ENCODE measurements around the gene UBE2N. TPM values are rescaled to one million over a fixed set of nuclear protein-coding genes. Genes with fewer than 3 reads are reported as not detected.

Gene UBE2N
- total and polyA plus RNA-seq, 2 experiments from 2014 or later: 154 to 385 TPM

DNA sequence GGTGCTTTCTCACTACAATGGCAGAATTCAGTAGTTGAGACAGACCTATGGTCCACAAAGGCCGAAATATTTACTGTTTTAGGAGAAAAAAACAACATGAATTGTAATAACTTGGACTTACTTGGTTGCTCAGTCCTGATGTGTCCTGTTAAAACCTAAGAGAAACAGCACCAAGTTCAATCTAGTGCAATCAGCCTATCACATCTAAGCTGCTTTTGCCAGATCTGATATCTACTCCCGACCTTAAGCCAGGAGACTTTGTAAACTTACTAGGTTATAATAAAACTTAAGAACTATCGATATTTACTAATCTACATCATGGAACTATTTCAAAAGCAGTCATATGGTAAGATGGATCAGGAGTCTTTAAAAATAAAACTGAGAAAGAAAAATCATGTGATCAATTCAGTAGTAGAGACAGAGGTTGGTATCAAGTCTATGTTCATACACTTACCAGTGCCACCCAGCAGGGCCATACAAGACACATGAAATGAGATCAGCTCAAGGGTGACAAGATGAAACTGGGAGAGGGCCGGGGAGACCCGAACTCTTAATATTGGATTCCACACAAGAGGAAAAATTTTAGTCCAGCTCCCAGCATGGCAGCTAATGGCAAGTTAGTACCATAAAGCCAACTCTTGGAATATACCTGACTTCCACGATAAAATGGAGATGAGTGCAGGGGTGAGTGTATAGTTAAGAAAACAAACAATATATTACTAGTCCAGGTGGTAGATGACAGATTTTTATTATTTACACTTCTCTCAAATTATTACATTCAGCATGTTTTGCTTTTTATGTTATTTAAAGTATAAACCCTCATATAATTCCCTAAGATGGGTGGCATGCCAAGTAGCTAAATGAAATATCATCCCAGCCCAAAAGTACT, 36.5 kb downstream of the UBE2N start:
- DNase-seq (ENCODE audit: low spot score): no peak
- peak; percentile 39 for ATAC-seq
- H3K4me3 ChIP-seq: no peak overlapping the region
- H3K4me1 Mint-ChIP-seq: peaks cover 5% of the 10 kb centered on the region; the same call in 2 of the 3 replicates
- H3K4me2 ChIP-seq: no peak overlapping the region
- TF ChIP-seq, protein P1, sequence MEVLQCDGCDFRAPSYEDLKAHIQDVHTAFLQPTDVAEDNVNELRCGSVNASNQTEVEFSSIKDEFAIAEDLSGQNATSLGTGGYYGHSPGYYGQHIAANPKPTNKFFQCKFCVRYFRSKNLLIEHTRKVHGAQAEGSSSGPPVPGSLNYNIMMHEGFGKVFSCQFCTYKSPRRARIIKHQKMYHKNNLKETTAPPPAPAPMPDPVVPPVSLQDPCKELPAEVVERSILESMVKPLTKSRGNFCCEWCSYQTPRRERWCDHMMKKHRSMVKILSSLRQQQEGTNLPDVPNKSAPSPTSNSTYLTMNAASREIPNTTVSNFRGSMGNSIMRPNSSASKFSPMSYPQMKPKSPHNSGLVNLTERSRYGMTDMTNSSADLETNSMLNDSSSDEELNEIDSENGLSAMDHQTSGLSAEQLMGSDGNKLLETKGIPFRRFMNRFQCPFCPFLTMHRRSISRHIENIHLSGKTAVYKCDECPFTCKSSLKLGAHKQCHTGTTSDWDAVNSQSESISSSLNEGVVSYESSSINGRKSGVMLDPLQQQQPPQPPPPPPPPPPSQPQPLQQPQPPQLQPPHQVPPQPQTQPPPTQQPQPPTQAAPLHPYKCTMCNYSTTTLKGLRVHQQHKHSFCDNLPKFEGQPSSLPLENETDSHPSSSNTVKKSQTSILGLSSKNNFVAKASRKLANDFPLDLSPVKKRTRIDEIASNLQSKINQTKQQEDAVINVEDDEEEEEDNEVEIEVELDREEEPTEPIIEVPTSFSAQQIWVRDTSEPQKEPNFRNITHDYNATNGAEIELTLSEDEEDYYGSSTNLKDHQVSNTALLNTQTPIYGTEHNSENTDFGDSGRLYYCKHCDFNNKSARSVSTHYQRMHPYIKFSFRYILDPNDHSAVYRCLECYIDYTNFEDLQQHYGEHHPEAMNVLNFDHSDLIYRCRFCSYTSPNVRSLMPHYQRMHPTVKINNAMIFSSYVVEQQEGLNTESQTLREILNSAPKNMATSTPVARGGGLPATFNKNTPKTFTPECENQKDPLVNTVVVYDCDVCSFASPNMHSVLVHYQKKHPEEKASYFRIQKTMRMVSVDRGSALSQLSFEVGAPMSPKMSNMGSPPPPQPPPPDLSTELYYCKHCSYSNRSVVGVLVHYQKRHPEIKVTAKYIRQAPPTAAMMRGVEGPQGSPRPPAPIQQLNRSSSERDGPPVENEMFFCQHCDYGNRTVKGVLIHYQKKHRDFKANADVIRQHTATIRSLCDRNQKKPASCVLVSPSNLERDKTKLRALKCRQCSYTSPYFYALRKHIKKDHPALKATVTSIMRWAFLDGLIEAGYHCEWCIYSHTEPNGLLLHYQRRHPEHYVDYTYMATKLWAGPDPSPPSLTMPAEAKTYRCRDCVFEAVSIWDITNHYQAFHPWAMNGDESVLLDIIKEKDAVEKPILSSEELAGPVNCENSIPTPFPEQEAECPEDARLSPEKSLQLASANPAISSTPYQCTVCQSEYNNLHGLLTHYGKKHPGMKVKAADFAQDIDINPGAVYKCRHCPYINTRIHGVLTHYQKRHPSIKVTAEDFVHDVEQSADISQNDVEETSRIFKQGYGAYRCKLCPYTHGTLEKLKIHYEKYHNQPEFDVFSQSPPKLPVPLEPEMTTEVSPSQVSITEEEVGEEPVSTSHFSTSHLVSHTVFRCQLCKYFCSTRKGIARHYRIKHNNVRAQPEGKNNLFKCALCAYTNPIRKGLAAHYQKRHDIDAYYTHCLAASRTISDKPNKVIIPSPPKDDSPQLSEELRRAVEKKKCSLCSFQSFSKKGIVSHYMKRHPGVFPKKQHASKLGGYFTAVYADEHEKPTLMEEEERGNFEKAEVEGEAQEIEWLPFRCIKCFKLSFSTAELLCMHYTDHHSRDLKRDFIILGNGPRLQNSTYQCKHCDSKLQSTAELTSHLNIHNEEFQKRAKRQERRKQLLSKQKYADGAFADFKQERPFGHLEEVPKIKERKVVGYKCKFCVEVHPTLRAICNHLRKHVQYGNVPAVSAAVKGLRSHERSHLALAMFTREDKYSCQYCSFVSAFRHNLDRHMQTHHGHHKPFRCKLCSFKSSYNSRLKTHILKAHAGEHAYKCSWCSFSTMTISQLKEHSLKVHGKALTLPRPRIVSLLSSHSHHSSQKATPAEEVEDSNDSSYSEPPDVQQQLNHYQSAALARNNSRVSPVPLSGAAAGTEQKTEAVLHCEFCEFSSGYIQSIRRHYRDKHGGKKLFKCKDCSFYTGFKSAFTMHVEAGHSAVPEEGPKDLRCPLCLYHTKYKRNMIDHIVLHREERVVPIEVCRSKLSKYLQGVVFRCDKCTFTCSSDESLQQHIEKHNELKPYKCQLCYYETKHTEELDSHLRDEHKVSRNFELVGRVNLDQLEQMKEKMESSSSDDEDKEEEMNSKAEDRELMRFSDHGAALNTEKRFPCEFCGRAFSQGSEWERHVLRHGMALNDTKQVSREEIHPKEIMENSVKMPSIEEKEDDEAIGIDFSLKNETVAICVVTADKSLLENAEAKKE (CRISPR knock-in tag; IDR thresholded peaks at IDR 0.05): no peak
- TF ChIP-seq ZNF114 (CRISPR knock-in tag; IDR thresholded peaks at IDR 0.05) (no peak), CREB1 (CRISPR knock-in tag; IDR thresholded peaks at IDR 0.05; ENCODE audit: low read depth) (no peak), JUNB (IDR thresholded peaks at IDR 0.05; ENCODE audit: unreplicated experiment) (no peak), EZH2 (IDR thresholded peaks at IDR 0.05; ENCODE audit: low read depth, unreplicated experiment) (no peak), STAT1 (IDR thresholded peaks at IDR 0.05; ENCODE audit: unreplicated experiment) (no peak), ZNF331 (CRISPR knock-in tag; IDR thresholded peaks at IDR 0.05; ENCODE audit: low read depth) (no peak), NANOG (IDR thresholded peaks at IDR 0.05; ENCODE audit: borderline replicate concordance) (no peak)
- TF ChIP-seq, protein P2, sequence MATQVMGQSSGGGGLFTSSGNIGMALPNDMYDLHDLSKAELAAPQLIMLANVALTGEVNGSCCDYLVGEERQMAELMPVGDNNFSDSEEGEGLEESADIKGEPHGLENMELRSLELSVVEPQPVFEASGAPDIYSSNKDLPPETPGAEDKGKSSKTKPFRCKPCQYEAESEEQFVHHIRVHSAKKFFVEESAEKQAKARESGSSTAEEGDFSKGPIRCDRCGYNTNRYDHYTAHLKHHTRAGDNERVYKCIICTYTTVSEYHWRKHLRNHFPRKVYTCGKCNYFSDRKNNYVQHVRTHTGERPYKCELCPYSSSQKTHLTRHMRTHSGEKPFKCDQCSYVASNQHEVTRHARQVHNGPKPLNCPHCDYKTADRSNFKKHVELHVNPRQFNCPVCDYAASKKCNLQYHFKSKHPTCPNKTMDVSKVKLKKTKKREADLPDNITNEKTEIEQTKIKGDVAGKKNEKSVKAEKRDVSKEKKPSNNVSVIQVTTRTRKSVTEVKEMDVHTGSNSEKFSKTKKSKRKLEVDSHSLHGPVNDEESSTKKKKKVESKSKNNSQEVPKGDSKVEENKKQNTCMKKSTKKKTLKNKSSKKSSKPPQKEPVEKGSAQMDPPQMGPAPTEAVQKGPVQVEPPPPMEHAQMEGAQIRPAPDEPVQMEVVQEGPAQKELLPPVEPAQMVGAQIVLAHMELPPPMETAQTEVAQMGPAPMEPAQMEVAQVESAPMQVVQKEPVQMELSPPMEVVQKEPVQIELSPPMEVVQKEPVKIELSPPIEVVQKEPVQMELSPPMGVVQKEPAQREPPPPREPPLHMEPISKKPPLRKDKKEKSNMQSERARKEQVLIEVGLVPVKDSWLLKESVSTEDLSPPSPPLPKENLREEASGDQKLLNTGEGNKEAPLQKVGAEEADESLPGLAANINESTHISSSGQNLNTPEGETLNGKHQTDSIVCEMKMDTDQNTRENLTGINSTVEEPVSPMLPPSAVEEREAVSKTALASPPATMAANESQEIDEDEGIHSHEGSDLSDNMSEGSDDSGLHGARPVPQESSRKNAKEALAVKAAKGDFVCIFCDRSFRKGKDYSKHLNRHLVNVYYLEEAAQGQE (IDR thresholded peaks at IDR 0.05; ENCODE audit: unreplicated experiment): no peak
- peaks cover 5% of the 10 kb centered on the region for H3F3A ChIP-seq (replicated peaks; ENCODE audit: low read depth)
- peaks cover 28% of the 10 kb centered on the region; the same call in 2 of the 3 replicates for H3K36me3 Mint-ChIP-seq (ENCODE audit: low read depth)
- peaks cover 5% of the 10 kb centered on the region; the same call in 1 of the 2 replicates for H3K27me3 ChIP-seq (ENCODE audit: insufficient read depth)
- H3K4me1 ChIP-seq (ENCODE audit: insufficient read depth): no peaks in the 10 kb centered on the region
- no peaks in the 10 kb centered on the region for H3K9me3 Mint-ChIP-seq
- H4K20me1 ChIP-seq (replicated peaks; ENCODE audit: insufficient read depth): peaks cover 4% of the 10 kb centered on the region
- peak overlapping the region; percentile 26; the same call in 1 of the 2 replicates for H3K27ac ChIP-seq (ENCODE audit: low read depth)
- no peaks in the 10 kb centered on the region for H3K9me2 ChIP-seq (ENCODE audit: insufficient read depth)
- peaks cover 6% of the 10 kb centered on the region for H3K79me2 ChIP-seq (replicated peaks; ENCODE audit: insufficient read depth)
- H3K36me3 ChIP-seq (ENCODE audit: insufficient read depth): peaks cover 5% of the 10 kb centered on the region; the same call in 1 of the 2 replicates
- peaks cover 5% of the 10 kb centered on the region for H3K27me3 Mint-ChIP-seq (ENCODE audit: insufficient read depth, low read depth, poor library complexity)
- H3K27ac Mint-ChIP-seq: no peak overlapping the region
- H2AFZ ChIP-seq: no peak overlapping the region
- H3K4me3 Mint-ChIP-seq: no peak overlapping the region

All from GM23338 (cell line).